Activated CD4-positive, alpha-beta T cell treated with anti-CD3 and anti-CD28 coated beads for 24 hours (primary cell): ENCODE measurements around the gene PATJ.

ENCODE experiments used
- DNase-seq, 2 donors: peaks; one replicate each; pipeline ENCODE4 v3.0.0-alpha.2; 2020; ENCODE audit warnings: low read depth in 2 of 2

Gene PATJ

DNA sequence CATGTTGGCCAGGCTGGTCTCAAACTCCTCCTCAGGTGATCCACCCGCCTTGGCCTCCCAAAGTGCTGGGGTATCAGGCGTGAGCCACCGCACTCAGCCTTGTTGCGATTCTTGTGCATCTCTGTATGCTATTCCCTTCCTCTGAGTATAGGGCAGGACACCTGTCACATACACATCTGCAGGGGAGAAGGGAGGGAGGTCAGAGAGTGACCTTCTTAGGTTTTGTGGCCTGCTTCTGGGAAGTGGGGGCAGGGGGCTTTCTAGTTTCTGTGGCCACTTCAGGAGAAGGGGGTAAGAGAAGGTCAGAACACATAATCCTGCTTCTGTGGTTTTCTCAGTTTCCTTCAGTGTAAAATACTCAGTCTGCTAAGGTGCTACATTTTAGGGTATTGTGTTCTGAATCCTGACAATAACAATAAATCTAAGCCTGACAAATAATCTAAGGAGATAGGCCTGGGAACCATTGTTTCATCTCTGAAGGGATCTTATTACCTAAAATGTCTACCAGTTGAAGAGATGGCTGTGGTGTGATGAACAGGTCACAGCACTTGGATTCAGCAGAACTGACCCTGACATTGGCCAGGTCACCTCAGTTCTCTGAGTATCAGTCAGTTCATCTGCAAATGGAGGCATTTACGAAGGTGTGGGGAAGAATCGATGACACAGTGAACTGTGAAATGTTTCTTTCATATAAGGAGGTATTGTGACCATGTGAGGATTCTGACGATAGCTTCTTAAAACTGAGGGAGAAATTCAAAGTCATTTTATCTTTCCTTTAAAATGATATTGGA lies 239.8 kb downstream of the PATJ start:
- DNase-seq, result no peak

- DNase-seq, result no peak
Observed at GRCh38 chr1:61983236-61983635, 241.0 kb downstream of the PATJ start.

- DNase-seq, result no peak
Observed at GRCh38 chr1:61992257-61992656, 250.0 kb downstream of the PATJ start.

DNA sequence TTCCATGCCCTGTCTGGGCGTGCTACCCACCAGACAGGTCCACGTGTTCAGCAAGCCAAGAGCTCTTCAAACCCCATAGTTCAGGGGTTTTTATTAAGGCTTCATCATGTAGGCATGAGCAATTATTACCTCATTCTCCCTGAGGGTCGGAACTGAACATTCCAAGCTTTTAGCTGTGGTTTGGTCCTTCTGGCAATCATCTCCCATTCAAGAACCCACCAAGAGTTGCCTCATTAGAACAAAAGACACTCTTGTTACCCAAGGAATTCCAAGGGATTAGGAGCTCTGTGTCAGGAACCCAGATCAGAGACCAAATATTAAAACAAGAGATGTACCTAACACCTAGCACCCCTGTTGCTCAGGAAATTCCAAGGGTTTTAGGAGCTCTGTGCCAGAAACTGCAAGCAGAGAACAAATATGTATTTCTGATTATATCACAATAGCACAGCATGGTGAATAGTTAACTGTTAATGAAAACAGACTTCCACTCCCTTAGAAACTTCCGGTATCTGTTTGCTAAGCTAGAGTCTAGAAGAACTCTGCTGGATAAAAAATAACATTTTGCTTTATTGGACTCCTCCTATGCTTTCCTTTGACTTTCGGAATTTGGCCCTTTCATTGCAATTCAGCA lies 251.2 kb downstream of the PATJ start:
- DNase-seq, result no peak

- no peak for DNase-seq
Observed at GRCh38 chr1:61995641-61996040, 253.4 kb downstream of the PATJ start.

GRCh38 chr1:61997123-61997522 lies 254.8 kb downstream of the PATJ start:
- no peak for DNase-seq

DNA sequence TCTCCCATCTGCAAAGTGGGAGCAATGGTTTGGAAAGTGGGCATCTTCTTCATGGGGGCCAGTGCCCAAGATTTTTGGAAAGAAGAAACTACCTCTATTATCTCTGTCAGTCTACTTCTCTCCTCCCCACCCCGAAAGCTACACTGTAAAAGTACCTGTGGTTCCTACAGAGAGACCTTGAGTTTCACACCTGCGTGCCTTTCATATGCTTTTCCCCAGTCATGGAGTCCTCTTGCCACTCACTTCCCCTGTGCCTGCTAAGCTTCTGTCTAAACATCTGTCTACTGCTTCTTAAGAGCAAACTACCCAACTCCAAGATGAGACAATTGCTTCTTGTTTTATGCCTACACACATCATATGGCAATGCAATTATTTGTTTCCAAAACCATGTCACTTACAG lies 261.5 kb downstream of the PATJ start:
- no peak for DNase-seq

DNA sequence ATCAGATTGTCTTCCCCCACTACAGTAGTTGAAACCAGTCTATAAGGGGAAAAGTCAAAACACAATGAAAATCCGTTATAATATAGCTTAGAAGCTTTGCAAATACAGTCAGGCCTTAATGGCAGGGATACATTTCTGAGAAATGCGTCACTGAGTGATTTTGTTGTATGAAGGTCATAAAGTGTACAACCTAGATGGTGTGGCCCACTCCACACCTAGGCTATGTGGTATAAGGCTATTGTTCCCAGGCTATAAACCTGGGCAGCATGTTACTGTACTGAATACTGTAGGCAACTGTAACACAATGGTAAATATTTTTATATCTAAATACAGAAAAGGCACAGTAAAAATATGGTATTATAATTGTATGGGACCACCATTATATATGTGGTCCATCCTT lies 264.4 kb downstream of the PATJ start:
- no peak for DNase-seq

- no peak for DNase-seq
Observed at GRCh38 chr1:62011006-62011405, 268.7 kb downstream of the PATJ start.

GRCh38 chr1:62012095-62012494 lies 269.8 kb downstream of the PATJ start:
- no peak for DNase-seq

DNA sequence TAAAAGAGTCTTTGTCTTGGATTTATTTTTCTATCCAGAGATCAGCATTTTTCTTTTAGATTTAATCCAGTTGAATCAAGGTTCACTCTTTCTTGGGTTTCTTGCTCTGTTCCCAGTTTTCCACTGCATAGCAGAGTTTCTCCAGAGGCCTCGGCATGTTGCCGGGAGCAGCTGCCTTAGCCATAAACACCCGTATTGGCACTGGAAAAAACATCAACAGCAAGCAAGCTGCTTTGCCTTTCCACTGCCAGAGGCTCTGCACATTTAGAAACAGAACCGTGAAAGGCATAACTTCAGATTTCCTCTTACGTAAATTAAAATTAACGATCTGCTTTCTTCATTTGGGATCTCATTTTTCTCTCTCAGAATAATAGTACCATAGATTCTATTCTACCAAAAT lies 270.6 kb downstream of the PATJ start:
- DNase-seq, result no peak

DNA sequence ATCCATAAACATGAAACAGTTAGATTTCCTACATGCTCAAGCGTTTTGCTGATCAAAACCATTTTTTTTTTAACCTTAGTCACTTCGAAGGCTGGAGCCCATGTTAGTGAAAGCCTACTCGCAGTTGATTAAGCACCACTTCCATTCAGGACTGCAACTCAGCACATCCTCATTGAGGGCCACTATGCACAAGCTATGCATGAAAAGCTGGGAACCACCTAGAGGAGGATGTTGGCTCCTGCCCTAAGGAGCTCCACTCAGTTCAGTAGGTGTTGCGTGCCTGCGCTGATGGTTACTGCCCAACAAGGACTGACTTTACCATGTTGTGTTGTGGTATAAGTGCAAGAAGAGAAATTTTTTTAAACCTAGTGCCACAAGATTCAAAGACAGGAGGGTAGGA lies 271.0 kb downstream of the PATJ start:
- no peak for DNase-seq

GRCh38 chr1:62022382-62022983 lies 280.2 kb downstream of the PATJ start:
- DNase-seq, result no peak

GRCh38 chr1:62024690-62025089 lies 282.4 kb downstream of the PATJ start:
- DNase-seq, result no peak

DNA sequence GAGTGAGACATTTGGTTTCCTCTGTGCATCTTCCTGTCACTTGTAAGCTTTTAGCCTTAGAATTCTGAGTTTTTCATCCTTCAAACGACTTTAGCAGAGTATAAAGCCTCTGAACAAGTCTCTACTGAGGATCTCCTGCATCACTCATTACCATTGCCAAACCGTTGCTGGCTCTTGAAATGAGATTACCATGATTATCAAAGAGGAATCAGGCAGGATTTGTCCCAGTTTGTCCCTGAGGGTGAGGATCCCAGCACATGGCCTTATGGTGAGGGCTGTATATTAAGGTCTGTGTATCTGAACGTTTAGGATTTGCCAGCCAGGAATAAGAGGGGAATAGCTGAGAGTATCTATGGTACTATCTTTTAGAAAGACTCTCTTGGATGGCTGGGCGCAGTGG lies 282.9 kb downstream of the PATJ start:
- no peak for DNase-seq

DNA sequence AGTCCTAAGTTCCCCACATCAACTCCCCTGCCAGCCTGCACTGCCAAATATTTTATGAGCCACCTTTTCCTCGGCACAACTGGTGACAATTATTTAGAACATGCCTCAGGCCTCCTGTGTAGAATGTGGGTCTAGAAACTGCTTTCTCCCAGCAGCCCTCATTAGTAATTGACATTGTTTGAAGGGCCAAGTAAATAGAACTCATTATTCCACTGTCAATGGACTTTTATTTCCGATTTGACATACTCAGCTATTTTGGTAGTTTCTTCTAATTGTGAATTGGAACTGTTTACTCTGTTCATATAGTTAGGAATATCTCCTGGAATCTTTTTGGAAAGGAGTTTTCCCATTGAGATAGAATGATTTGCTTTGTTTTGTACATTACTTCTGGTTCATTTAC lies 283.6 kb downstream of the PATJ start:
- no peak for DNase-seq

DNA sequence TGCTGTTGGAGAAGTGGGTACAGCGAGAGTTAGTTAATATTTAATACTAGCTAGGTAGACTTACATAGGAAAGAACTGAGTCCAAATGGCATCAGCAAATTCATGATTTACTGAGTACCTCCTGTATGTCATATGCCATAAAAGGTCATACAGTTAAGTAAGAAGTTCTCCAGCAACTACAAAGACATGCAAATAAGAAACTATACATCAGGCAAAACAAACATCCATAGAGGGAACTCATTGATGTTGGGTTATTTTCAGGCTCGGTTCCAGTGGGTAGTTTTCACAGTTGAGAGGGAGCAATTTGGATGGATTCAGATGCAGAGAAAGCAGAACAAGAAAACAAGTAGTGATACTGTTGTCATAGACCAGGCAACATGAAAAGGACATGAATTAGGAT lies 287.4 kb downstream of the PATJ start:
- DNase-seq, result no peak

DNA sequence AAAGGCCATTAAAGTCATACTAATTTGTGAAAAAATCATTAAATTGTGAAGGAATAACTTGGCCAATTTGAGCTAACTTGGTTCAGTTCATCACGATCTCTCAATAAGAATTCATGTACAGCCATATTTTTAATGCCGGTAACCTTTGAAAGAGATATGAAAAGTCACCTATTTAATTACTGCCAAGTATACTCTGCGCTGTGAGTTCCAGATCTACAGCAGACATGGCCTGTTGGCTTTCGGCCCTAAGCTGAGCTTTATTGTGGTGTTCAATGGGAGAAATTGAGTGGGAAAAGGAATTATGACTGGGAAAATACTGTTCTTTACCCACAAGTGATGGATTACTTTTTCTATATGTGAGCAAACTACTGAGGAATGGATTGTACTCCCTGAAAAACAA lies 292.5 kb downstream of the PATJ start:
- no peak for DNase-seq

- no peak for DNase-seq
Observed at GRCh38 chr1:62037274-62037673, 295.0 kb downstream of the PATJ start.

DNA sequence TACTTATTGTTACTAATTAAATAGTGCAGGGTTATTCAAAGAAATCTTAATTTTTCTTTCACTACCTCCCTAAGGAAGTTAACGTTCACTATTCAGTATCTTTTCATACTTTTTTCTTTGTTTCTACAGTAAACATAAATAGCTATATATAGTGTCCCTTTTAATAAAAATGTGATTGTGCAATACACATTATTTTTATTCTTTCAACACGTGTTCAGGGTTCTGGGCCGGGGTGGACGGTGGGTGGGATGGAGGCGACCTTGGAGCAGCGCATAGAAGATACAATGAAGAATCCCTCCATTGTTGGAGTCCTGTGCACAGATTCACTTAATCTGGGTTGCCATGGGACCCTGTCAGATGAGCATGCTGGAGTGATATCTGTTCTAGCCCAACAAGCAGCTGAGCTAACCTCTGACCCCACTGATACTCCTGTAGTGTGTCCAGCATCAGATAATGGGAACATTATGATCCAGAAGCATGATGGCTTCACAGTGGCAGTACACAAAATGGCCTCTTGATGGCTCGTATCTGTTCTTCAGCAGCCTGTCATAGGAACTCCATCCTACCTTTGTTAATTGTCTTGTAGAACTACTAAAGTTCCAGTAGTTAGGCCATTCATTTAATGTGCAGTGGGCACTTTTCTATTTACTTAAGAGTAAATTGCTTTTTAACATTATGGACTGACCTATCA lies 296.5 kb downstream of the PATJ start:
- DNase-seq, result no peak

- DNase-seq, result no peak
Observed at GRCh38 chr1:62040450-62040849, 298.2 kb downstream of the PATJ start.

DNA sequence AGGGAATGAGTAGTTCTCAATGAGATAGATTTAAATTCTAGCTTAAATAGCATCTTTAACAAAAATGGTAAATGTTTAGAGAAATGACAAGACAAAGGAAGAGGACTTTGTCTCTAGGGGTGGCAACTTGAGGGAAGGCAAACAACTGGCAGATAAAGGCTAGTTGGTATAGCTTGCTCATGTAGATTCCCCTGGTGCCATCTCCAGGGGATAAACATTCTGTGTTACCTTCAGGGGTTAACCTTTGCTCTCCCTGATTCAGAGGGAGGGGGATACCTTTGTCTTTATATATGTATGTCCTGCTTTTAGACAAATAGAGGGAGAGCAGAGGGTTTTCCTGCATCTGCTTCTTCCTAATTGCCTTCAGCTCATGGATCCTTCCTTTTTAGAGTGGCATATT lies 298.7 kb downstream of the PATJ start:
- DNase-seq, result no peak

GRCh38 chr1:62043154-62043553 lies 300.9 kb downstream of the PATJ start:
- no peak for DNase-seq
